Osteoblast (primary cell): ENCODE measurements around the gene ABLIM2. TPM values are rescaled to one million over a fixed set of nuclear protein-coding genes. Genes with fewer than 3 reads are reported as not detected.

ENCODE experiments used
- DNase-seq: peaks from one replicate; pipeline ENCODE4 v3.0.0; 2011; ENCODE audit warnings: low spot score, mixed read lengths; ENCODE audit not compliant: insufficient read length; ENCODE audit errors: missing footprints
- H2AFZ ChIP-seq: 2 replicates; pipeline ENCODE4 v1.6.0; 2011; ENCODE audit warnings: mild to moderate bottlenecking, low read length
- H3K27ac ChIP-seq: 2 replicates; pipeline ENCODE4 v1.5.1; 2011; ENCODE audit warnings: mild to moderate bottlenecking, low read depth, low read length, moderate library complexity
- H3K27me3 ChIP-seq: 2 replicates; pipeline ENCODE4 v1.6.0; 2012; ENCODE audit warnings: mild to moderate bottlenecking, control low read depth, inconsistent platforms, low read length, moderate library complexity; ENCODE audit not compliant: insufficient read depth
- H3K36me3 ChIP-seq: 2 replicates; pipeline ENCODE4 v1.5.1; 2011; ENCODE audit warnings: mild to moderate bottlenecking, low read length, control low read depth, moderate library complexity; ENCODE audit not compliant: insufficient read depth
- H3K4me1 ChIP-seq: 2 replicates; pipeline ENCODE4 v1.5.1; 2011; ENCODE audit warnings: mild to moderate bottlenecking, low read length, control low read depth, moderate library complexity; ENCODE audit not compliant: insufficient read depth
- H3K4me2 ChIP-seq: 2 replicates; pipeline ENCODE4 v1.6.0; 2011; ENCODE audit warnings: mild to moderate bottlenecking, low read length; ENCODE audit not compliant: insufficient read depth
- H3K4me3 ChIP-seq: fragments of 200-600 bp; sonication (generic); 3 replicates; pipeline ENCODE4 v1.5.1; 2012; ENCODE audit warnings: mild to moderate bottlenecking, low read length, inconsistent platforms; ENCODE audit not compliant: insufficient read depth
- H3K79me2 ChIP-seq: 2 replicates; pipeline ENCODE4 v1.6.0; 2012; ENCODE audit warnings: mild to moderate bottlenecking, low read length, control low read depth, inconsistent platforms; ENCODE audit not compliant: insufficient read depth
- H3K9me3 ChIP-seq: 2 replicates; pipeline ENCODE4 v1.5.1; 2011; ENCODE audit warnings: low read depth, low read length, control low read depth
- H4K20me1 ChIP-seq: 2 replicates; pipeline ENCODE4 v1.6.0; 2012; ENCODE audit warnings: mild to moderate bottlenecking, low read length, control low read depth; ENCODE audit not compliant: insufficient read depth
- CTCF ChIP-seq: IDR thresholded peaks from 2 replicates; pipeline ENCODE4 v1.5.1; 2011; ENCODE audit warnings: mild to moderate bottlenecking, low read depth, low read length, moderate library complexity; ENCODE audit errors: extremely low read depth
- total RNA-seq: library from RNA; depleted of rRNA; stranded (reverse); fragments of >200 nt; gene quantifications from 2 replicates; pipeline ENCODE4 v1.2.3, GENCODE V29; 2012

ABLIM2 gene
- total RNA-seq, 1 donor: 0.36 TPM

GRCh38 chr4:8112672-8113071 lies 45.9 kb downstream of the ABLIM2 start:
- Histone ChIP-seq H3K4me3 (no peak overlapping the region), H3K79me2 (no peaks in the 10 kb centered on the region), H3K27me3 (peaks cover 37% of the 10 kb centered on the region), H3K4me1 (no peaks in the 10 kb centered on the region), H3K9me3 (no peaks in the 10 kb centered on the region), H3K27ac (no peak overlapping the region), H3K4me2 (no peak overlapping the region), H4K20me1 (no peaks in the 10 kb centered on the region), H2AFZ (no peak overlapping the region), H3K36me3 (no peaks in the 10 kb centered on the region)
- no peak for TF ChIP-seq CTCF
- peak; percentile 58 for DNase-seq

DNA sequence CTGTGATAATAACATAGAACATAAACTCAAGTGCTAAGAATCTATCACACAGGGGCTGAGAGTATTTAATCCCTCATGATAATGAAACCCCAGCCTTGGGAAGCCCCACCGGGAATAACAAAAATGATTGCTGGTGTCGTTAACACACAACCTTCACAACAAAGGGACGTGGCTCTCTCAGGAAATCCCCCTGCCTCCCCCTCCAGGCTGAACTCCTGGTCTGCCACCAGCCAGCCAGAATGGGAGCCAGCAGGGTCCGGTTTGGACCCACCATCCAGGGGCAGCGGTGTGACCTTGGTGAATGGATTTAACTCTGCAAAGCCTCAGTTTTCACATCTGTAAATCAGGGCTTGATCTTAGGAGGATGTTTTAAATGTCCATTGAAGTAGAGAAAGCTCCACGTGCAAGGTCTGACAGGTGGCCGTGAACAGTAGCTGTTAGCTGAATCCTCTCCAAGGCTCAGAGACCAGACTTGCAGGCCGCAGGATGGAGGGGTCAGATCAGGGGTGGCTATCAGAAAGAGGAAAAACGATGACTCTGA lies 46.5 kb downstream of the ABLIM2 start:
- H3K27ac ChIP-seq: no peak overlapping the region
- H2AFZ ChIP-seq: no peak overlapping the region
- H3K27me3 ChIP-seq: peaks cover 34% of the 10 kb centered on the region
- no peak for TF ChIP-seq CTCF
- H3K36me3 ChIP-seq: no peaks in the 10 kb centered on the region
- H3K79me2 ChIP-seq: no peaks in the 10 kb centered on the region
- no peaks in the 10 kb centered on the region for H4K20me1 ChIP-seq
- no peak overlapping the region for H3K4me3 ChIP-seq
- H3K9me3 ChIP-seq: no peaks in the 10 kb centered on the region
- no peaks in the 10 kb centered on the region for H3K4me1 ChIP-seq
- DNase-seq: peak; percentile 36
- no peak overlapping the region for H3K4me2 ChIP-seq

GRCh38 chr4:8110071-8110986 lies 48.3 kb downstream of the ABLIM2 start:
- no peaks in the 10 kb centered on the region for H3K4me1 ChIP-seq
- no peaks in the 10 kb centered on the region for H3K79me2 ChIP-seq
- peak; percentile 14 for TF ChIP-seq CTCF
- no peaks in the 10 kb centered on the region for H3K9me3 ChIP-seq
- H2AFZ ChIP-seq: no peak overlapping the region
- H4K20me1 ChIP-seq: no peaks in the 10 kb centered on the region
- peak; percentile 54 for DNase-seq
- H3K4me3 ChIP-seq: no peak overlapping the region
- H3K27me3 ChIP-seq: peaks cover 27% of the 10 kb centered on the region
- H3K4me2 ChIP-seq: no peak overlapping the region
- no peaks in the 10 kb centered on the region for H3K36me3 ChIP-seq
- no peak overlapping the region for H3K27ac ChIP-seq

DNA sequence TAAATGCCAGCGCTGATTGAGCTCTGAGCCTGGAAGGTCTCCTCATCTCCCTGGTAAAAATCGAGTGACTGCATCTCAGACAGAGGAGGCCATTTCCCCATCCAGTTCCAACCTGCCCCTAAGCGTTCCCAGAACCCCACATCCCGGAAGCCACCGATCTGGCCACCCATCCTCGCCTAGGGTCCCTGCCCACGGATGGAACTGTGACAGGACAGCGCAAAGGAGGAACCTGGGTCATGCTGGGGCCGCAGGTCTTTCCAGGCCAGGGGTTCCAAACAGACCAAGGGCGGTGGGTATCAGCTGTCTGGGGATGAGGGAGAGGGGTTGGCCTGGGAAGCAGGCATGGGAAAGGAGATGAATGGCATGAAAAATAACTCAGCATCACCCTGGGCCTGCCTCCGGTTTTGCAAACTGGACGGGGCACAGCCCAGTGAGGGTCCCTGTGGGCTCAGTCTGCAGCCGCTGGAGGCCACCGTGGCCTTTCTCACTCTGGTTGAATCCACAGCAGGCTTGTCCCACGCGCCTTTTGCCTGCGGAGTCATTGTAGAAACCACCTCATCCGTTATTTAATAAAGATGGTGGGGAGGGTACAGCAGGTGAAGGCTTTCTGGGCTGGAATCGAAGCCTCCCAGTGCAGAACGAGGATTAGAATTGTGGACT lies 49.1 kb downstream of the ABLIM2 start:
- Histone ChIP-seq H3K36me3 (no peaks in the 10 kb centered on the region), H3K27ac (no peak overlapping the region), H3K4me1 (no peaks in the 10 kb centered on the region), H2AFZ (no peak overlapping the region), H3K79me2 (no peaks in the 10 kb centered on the region), H3K4me3 (no peak overlapping the region), H4K20me1 (no peaks in the 10 kb centered on the region), H3K27me3 (peaks cover 31% of the 10 kb centered on the region), H3K9me3 (no peaks in the 10 kb centered on the region), H3K4me2 (no peak overlapping the region)
- DNase-seq: peak; percentile 55
- TF ChIP-seq CTCF: no peak
